Bone marrow (tissue), 2 donors: ENCODE results near the gene LYST.
"Not testable (repeated sequence)": the region's sequence is repeated elsewhere in the genome, so short reads cannot be mapped to it uniquely, and the experiment has no call there.

Experiments used
- DNase-seq, 2 donors: peaks; one replicate each; lab custom pipeline; 2025; lab: John Stamatoyannopoulos, UW

The LYST gene

DNA sequence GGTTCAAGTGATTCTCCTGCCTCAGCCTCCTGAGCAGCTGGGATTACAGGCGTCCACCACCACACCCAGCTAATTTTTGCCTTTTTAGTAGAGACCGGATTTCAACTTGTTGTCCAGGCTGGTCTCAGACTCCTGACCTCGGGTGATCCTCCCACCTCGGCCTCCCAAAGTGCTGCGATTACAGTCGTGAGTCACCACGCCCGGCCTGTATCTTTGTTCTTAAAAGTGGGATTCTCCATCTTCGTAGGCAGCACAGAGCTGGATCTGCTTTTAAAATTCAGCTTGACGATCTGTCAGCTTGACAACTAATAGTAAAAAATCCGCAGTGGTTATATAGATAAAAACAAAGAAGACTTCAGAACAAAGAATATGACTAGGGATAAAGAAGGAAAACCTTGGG lies 214.3 kb downstream of the LYST start:
- no peak for DNase-seq

DNA sequence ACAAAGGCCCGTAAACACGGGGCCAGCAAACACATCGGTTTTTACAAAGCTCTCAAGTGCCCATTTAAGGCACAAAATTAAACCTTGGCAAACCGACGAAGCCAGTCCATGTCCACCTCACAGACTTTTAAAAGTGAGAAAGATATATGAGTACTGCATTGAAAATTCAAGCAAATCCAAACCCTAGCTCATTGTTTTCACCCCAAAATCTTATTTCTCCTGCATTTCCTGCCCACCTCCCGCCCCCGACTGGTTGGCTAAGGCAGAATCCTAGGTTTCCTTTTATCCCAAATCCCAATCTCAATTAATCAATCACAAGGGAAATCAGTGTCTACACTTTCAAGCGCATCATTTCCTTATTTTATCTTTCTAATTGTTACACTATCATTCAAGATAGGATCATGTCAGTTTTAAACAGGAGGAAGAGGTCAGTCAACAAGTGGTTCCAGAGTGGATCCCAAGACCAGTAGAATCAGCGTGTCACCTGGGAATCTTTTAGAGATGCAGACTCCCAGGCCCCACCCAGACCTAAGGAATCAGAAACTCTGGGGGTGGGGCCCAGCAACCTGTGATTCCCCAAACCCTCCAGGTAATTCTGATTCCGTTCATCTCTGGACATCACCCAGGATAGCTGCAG lies 215.4 kb downstream of the LYST start:
- DNase-seq = no peak

DNA sequence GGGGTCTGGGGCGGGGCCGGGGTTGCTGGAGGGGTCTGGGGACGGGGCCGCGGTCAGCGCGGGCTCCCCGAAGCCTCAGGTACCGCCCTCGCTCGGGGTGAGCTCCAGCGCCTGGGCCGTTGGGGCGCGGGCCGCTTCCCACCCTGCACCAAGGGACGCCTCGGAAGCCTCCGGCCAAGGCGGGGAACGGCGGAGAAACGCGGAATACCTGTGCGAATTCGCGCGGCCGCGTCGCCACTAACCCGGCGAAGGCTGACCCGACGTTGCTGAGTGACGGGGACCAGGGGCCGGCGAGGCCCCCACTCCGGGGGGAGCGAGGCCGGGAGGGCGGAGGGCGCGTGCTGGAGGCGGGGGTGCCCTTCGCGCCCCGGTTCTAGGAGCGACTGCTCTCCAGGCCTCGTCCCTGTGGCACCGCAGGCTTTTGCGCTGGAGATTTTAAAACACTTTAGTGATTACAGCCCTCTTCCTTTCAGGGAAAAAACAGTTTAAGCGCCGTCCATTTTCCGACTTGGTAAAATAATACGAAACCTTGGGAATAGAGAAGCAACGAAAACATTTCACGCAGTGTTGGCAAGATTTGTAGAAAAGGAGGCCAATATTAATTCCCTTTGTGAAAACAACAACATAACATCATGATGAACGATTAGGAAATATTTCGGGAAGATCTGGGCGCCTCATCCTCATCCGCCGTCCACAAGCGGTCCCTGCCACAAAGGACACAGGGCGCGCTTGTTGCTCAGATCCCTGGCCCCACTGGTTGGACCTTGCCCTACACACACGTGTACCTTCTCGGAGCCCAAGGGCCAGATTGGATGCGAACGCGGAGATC lies 216.2 kb downstream of the LYST start:
- DNase-seq = no peak

- DNase-seq = peak in 1 of 2 donors; percentile 15
Observed at GRCh38 chr1:235649368-235650163, 217.1 kb downstream of the LYST start, which contains the start of gene GNG4. TSS of gene GNG4 (minus strand) at chr1:235649784. CDS start at chr1:235583838, 65,946 bp downstream.

- peak; percentile 40 to 41 for DNase-seq
Observed at GRCh38 chr1:235648954-235649367, 217.7 kb downstream of the LYST start.

DNA sequence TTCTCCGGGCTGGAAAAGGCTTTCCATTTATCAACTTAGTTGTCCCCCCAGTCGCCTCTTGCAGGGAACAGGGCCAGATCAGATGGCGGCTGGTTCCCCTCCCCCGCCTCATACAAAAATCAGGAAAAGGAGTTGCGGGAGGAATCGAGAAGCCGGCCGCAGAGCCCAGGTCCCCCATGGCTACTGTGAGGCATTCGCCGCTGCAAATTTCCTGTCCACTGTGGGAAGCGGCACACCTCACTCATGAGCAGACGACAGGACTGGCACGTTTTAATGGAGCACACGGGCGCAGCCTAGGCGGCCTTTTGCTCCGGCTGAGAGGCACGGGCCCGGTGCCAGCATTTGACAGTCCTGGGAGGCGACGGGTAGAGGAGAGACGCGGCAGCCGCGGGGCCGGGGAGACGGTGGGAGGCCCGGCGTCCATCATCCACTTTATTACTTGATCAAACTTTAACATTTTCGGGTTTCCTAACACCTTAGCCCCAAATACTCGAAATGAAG lies 218.2 kb downstream of the LYST start:
- no peak for DNase-seq

DNA sequence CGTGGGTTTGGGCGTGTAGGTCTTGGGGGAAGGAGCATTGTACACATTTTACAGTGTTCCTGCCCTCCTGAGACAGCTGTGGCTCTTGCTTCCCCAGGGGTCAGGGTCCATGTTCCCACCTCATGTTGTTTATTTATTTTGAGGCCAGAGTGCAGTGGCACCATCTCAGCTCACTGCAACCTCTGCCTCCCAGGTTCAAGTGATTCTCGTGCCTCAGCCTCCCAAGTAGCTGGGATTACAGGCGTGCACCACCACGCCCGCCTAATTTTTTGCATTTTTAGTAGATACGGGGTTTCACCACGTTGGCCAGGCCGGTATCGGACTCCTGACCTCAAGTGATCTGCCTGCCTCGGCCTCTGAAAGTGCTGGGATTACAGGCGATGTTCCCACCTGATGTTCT lies 219.2 kb downstream of the LYST start:
- not testable (repeated sequence) for DNase-seq

- no peak for DNase-seq
Observed at GRCh38 chr1:235646463-235646862, 220.2 kb downstream of the LYST start.

DNA sequence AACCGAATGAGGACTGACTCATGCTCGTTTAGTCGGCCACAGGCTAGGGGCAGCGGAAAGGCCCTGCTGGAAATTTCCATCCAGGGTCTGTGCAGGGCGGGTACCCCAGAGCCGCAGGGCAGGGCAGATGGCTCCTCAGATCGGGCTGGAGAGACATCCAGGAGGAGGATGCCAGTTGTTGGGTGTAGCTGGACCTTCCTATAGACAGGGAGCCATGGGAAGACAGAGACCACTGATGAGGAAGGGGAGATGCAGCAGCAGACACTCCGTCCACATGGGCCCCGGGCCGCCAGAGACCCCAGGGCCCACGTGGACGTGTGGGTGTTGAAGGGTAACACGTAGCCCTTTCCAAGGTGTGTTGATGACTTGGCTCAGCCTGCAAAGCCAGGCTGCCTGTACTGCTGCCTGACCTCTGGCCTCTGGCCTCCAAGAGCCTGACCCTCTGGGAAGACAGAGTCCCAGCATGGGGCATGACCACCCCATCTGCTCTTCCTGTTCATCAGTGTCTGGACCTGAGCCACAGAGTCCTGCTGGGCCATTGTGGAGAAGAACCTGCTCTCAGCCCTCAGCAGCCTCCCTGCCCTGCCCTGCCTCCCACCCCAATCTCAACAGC lies 221.9 kb downstream of the LYST start:
- no peak for DNase-seq

DNA sequence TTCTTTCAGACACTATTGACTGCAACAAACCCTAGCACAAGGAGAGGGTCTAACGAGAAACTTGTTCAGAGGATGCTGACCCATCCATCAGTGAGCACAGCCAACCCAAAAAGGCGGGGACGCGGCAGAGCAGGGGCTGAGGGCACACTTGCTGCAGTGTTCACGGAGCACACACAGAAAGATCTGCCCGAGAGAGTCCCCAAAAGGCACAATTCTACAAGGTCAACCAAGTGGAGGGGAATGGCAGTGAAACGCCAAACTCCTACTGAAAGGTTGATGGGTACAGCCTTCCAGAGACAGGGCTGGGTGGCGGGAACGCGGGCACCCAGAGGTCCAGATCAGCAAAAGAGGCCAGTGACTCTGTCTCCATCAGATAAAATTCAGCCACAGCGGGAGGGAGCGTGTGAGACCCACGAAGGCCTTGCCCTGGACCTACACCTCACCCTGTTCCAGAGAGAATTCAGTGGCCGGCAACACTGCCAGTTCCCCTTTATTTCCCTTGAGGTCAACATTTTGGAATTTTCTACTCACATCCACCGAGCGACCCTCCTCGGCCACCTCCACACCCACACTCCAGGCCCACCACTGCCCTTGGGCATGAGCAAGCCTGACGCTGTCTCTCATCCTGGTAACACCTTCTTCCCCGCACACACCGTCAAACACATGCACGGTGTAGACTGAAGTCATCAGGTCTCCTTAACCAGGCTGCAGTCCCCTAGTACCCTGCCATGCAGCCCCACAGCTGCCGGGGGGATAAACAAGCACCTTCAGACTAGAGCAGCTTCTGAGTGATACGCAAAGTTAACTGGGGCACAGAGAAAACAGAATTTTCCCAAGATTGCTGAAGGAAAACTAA lies 222.6 kb downstream of the LYST start:
- DNase-seq = no peak

- no peak for DNase-seq
Observed at GRCh38 chr1:235642943-235643371, 223.7 kb downstream of the LYST start.

GRCh38 chr1:235642011-235642942 lies 224.4 kb downstream of the LYST start:
- DNase-seq = no peak

GRCh38 chr1:235640580-235640979 lies 226.1 kb downstream of the LYST start:
- no peak for DNase-seq

- no peak for DNase-seq
Observed at GRCh38 chr1:235639226-235640205, 227.2 kb downstream of the LYST start.

GRCh38 chr1:235638612-235639011 lies 228.1 kb downstream of the LYST start:
- not testable (repeated sequence) for DNase-seq

- no peak for DNase-seq
Observed at GRCh38 chr1:235637756-235638534, 228.8 kb downstream of the LYST start.

- DNase-seq = no peak
Observed at GRCh38 chr1:235635938-235636662, 230.6 kb downstream of the LYST start.
